KOPT-K1 (cell line): Measurements from ENCODE around the gene CENPP.
A peak's percentile ranks its signal among the peaks of the same experiment; 100 is the strongest.

Experiments
- H3K27ac ChIP-seq: fragments of 200-600 bp; sonication (generic); 2 replicates; pipeline ENCODE4 v1.5.1; 2016; ENCODE audit warnings: antibody characterized with exemption, mild to moderate bottlenecking, low read depth, low read length; ENCODE audit not compliant: poor library complexity, severe bottlenecking
- H3K36me3 ChIP-seq: fragments of 200-600 bp; sonication (generic); 2 replicates; pipeline ENCODE4 v1.5.1; 2017; ENCODE audit warnings: antibody characterized with exemption, mild to moderate bottlenecking, low read length, moderate library complexity; ENCODE audit not compliant: insufficient read depth
- H3K9me3 ChIP-seq: fragments of 200-600 bp; sonication (generic); 2 replicates; pipeline ENCODE4 v1.5.1; 2017; ENCODE audit warnings: antibody characterized with exemption, low read length, mild to moderate bottlenecking; ENCODE audit not compliant: insufficient read depth, poor library complexity, severe bottlenecking

Gene CENPP

GRCh38 chr9:92668746-92669526 is 343.2 kb downstream of the CENPP start:
- peak overlapping the region; percentile 95 for H3K27ac ChIP-seq
- peaks cover 13% of the 10 kb centered on the region; the same call in 1 of the 2 replicates for H3K36me3 ChIP-seq
- H3K9me3 ChIP-seq, result no peaks in the 10 kb centered on the region

GRCh38 chr9:92669527-92669889 is 343.8 kb downstream of the CENPP start:
- Histone ChIP-seq H3K9me3 (no peaks in the 10 kb centered on the region), H3K36me3 (peaks cover 13% of the 10 kb centered on the region; the same call in 1 of the 2 replicates), H3K27ac (peak overlapping the region; percentile 95)
